ENCODE data around the gene ATXN7L1.
A peak's percentile ranks its signal among the peaks of the same experiment; 100 is the strongest.
"Not testable (repeated sequence)": the region's sequence is repeated elsewhere in the genome, so short reads cannot be mapped to it uniquely, and the experiment has no call there.

ATXN7L1 gene

DNA sequence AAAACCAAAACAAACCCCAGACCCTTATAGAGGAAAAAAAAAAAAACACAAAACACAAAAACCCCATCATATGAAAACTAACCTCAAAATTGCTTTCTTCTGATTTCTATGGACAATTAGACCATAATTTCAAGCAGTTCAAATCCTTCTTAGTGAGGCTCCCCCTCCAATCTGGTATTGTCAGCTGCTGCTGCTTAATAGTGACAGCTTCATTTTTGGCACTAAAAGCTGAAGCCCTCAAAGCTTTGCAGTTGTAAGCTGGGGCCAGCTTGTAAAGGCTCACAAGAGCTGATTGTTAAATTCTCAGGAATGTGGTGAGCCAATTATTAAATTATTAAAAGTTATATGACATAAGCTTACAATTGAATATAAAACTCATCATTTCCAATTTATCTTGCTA lies 21.9 kb downstream of the ATXN7L1 start:
- no peak for DNase-seq

- DNase-seq = no peak
These were observed 22.4 kb downstream of the ATXN7L1 start for GRCh38 chr7:105853931-105854419.

GRCh38 chr7:105851064-105851463 lies 25.3 kb downstream of the ATXN7L1 start:
- DNase-seq = no peak

- no peak for DNase-seq
These were observed 27.1 kb downstream of the ATXN7L1 start for GRCh38 chr7:105849122-105849855.

DNA sequence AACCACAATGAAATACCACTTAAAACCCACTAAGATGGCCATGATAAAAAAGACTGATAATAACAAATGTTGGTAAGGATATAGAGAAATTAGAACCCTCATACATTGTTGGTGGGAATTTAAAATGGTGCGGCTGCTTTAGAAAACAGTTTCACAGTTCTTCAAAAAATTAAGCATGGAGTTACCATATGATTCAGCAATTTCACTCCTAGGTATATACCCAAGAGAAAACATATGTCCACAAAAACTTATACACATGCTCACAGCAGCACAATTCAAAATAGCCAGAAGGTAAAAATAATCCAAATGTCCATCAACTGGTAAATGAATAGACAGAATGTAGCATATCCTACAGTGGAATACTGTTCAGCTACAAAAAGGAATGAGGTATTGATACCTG lies 30.0 kb downstream of the ATXN7L1 start:
- DNase-seq = no peak

GRCh38 chr7:105844681-105845080 lies 31.7 kb downstream of the ATXN7L1 start:
- DNase-seq = not testable (repeated sequence)

DNA sequence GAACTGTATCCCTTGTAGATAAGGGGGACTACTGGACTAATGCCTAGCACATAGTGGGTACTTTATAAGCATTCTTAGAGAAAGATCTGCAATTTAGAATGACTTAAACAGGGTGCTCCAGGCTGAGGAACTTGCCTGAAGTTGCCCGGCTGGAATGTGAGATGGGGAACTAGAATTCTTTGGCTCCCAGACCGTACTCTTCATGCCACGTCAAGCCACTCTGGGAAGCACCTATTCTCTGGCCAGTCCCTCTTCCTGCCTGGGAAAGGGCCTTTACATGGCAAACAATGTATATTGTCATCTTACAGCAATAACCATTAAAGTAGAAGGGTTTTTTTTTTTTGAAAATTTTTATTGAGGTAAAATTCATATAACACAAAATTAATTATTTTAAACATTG lies 34.5 kb downstream of the ATXN7L1 start:
- DNase-seq = no peak

DNA sequence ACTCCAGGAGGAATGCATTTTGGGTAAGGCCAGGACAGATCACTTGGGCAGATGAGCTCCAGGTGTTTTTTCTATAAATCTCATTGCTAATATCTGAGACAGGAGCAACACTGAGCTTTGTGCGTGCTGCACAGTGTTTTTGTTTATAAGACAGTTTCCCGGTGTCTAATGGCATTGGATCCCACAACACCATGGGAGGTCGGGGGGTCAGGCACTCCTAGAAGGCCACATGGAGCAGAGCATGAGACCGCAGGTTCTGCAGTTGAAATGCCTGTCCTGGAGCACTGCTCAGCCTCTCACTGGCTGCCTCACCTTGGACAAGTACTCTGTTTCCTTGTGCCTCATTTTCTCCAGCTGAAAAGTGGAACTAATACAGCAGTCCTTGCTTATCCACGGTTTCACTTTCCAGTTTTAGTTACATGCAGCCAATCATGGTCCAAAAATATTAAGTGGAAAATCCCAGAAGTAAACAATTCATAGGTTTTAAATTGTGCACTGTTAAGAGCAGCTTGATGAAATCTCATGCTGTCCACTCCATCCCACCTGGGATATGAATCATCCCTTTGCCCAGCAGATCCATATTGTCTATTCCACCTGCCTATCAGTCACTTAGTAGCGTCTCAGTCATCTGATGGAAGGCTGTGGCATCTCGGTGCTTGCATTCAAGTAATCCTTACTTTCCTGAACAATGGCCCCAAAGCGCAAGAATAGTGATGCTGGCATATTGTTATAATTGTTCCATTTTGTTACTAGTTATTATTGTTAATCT lies 35.2 kb downstream of the ATXN7L1 start:
- no peak for DNase-seq

DNA sequence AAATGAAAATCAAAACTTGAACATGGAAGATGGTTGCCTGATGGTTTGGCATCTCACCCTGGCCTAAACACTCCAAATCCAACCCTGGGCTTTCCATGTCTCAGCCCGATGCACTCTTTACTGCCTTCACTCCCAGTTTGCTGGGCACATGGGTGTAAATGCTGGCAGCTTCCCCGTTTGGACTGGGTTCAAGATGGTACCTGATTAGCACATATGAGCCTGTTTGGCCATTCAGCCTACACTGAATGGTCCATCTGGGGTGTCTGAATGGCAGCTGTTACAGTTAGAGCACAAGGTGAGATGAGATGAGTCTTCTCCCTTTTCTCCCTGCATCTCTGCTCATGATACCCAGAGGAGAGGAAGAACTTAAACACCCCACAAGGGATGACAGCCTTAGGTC lies 37.1 kb downstream of the ATXN7L1 start:
- no peak for DNase-seq

DNA sequence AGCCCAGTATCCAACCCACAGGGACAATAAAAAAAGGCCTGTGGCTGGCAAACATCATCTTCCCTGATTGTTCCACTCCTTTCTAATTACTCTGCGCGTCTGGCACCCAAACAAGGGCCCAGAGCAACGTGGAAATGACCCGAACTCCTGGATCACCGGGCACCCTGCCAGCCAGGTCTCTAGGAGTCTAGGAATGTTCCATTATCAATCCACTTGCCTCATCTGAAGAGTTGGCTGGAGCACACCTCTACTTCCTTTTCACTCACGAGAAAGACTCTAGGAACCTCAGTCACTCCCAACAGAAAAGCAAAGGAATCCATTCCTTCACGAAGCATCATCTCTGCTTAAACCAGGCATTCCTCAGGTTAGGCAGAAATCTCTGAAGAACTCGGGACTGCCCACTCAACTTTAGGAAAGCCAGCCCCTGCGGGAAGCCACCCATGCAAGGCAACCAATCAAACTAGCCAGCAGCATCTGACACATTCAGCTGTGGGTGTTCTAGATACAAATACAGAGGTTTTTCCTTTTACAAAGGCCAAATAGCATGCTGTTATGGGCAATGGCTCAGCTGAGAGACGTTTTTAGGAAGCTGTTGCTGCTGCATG lies 37.7 kb downstream of the ATXN7L1 start:
- no peak for DNase-seq

- no peak for DNase-seq
These were observed 38.4 kb downstream of the ATXN7L1 start for GRCh38 chr7:105837765-105838626.

- no peak for DNase-seq
These were observed 41.0 kb downstream of the ATXN7L1 start for GRCh38 chr7:105835441-105835840.

DNA sequence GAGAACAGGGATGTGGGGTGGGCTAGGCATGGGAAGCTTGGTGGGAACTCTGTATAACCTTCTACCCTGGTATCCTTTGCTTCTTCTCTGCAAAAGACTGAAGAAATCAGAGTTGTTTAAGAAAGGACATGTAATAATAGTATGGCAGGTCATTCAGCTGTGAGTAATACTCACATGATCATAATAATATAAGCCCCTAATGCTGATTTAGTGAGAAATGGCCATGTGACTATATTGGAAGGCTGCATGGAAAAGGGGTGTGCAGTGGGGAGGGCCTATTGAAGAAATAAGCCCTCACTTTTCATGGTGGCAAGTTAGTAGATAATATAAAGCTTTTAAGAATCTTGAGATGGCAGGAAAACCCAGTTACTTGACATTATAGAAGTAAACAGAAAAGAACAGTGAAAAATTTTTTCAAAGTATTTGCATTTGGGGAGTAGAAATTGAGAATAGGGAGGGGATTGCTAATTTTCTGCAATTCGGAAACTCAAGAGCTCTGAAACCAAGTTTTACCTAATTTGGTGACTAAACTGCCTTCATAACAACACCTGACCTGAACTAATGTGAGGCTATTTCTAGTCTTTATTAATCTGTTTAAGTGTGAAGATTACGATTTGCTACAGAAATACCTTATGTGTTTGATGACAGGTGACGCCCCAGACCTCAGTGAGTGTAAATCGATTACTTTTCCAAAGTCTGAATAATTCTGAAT lies 44.4 kb downstream of the ATXN7L1 start:
- no peak for DNase-seq

GRCh38 chr7:105831302-105831620 lies 45.1 kb downstream of the ATXN7L1 start:
- DNase-seq = no peak

DNA sequence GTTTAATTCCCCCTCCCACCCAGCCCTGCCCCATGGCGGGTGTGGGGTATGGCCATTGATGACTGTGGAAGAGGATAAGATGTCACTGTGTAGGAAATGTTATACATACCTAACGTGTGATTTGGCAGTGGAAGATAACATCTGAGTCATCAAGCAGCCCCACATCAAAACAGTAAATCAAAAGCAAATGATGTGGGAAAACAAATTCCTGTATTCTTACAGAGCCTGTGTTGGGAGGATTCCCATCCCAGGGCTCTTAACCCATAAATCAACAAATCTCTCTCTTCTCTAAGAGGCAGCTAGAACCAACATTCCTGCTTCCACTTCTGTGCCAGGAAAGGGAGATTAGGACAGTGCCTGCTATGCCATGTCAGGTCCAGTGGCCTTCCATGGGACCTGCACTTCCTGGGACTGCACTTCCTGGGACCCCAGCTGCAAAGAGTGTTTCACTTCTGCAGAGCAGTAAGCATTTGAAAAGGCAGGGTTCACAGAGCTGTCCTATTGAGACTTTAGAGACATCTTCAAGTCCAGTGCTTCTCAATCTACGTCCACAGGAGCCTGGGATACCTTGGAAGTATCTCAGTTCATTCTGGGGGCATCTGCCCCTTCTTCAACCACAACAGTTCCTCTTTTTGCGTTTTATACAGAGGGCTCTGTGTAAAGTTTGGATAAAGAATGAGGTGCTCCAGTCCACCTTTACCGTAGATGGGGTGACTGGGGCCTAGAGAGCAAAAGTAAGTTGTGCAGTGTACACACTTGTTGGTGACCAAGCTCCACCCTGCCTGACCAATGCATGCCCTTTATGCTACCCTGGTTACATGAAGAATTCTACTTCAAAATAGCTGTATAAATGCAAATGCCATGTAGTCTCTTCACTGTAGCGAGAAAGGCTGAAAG lies 45.7 kb downstream of the ATXN7L1 start:
- peak; percentile 79 for DNase-seq

DNA sequence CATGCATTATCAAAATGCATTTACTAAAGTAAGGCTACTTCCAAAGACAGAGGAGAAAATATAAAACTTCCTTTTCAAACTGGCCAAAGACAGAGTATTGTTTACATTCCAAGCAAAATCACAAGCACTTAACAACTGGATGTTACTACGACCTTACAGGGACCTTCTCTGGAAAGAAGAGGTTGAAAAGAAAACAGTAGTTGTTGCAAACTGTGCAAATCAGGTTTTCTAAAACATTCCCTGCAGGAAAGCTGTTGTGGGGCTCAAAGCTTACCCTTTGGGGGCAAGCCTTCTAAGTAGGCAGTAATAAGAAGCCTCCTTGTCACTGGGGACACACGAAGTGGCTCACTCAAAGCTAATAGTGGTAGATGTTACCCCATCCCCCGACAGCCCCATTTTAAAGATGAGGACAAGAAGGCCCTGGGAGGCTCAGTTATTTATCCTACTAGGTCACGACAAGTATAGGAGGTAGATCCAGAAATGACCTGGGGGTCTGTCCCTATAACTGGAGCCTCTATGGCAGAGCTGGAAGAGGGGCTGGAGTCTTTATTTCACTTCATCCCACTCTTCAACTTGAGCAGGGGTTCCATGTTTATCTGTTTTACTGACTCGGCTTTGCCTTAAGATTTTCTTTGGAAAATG lies 46.6 kb downstream of the ATXN7L1 start:
- DNase-seq = no peak

- no peak for DNase-seq
These were observed 48.3 kb downstream of the ATXN7L1 start for GRCh38 chr7:105828141-105828540.

DNA sequence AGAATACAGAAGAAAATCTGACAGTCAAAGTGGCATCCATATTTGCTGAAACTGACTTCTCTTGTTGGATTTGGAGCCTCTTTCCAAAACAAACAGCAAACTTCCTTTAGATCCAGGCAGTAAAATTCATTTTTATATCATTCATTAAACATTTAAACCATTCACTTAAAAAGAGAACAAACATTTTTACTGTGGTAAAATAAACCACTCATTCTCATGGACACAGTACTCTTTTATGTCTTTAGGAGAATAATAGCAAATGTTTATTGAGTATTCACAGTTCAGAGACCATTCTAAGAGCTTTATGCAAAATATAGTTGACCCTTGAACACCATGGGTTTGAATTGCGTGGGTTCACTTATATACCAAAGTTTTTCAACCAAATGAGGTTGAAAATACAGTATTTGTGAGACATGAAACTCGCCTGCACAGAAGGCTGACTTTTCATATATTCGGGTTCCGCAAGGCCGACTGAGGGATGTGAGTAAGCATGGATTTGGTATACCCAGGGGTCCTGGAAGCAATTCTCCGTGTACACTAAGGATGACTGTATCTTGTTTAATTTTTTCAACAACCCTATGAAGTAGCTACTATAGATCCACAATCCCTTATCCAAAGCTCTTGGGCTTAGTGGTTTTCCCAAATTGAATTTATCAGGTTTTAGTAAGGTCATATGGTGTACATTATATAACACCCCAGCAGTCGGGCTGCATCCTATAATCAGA lies 49.1 kb downstream of the ATXN7L1 start:
- DNase-seq = no peak

GRCh38 chr7:105826143-105826542 lies 50.3 kb downstream of the ATXN7L1 start:
- no peak for DNase-seq

- DNase-seq = no peak
These were observed 51.0 kb downstream of the ATXN7L1 start for GRCh38 chr7:105825371-105825770.
